Tibial nerve (tissue), 4 donors: ENCODE measurements around the gene CDR2. TPM values are rescaled to one million over a fixed set of nuclear protein-coding genes. Genes with fewer than 3 reads are reported as not detected.

Experiments
- DNase-seq, 2 donors: peaks; one replicate each; pipeline ENCODE4 v3.0.0-alpha.2; 2019; ENCODE audit warnings: low spot score in 2 of 2
- H3K27ac ChIP-seq, 4 donors: fragments of 200-600 bp; sonication (generic) in 3 of 4; one replicate each; pipeline ENCODE4 v1.5.1; 2017 to 2019; ENCODE audit warnings: mild to moderate bottlenecking in 1 of 4
- H3K27me3 ChIP-seq, 2 donors: fragments of 200-600 bp; sonication (generic) in 1 of 2; one replicate each; pipeline versions ENCODE4 v1.5.1 to v1.6.0; 2017 to 2019
- H3K36me3 ChIP-seq, 3 donors: fragments of 200-600 bp; sonication (generic); one replicate each; pipeline ENCODE4 v1.5.1; 2018 to 2019
- H3K4me1 ChIP-seq, 4 donors: fragments of 200-600 bp; sonication (generic) in 3 of 4; one replicate each; pipeline ENCODE4 v1.5.1; 2017 to 2019
- H3K4me3 ChIP-seq, 4 donors: fragments of 200-600 bp; sonication (generic) in 3 of 4; one replicate each; pipeline ENCODE4 v1.5.1; 2017 to 2019; ENCODE audit warnings: mild to moderate bottlenecking in 1 of 4, moderate library complexity in 1 of 4
- H3K9me3 ChIP-seq, 4 donors: fragments of 200-600 bp; sonication (generic) in 3 of 4; one replicate each; pipeline ENCODE4 v1.5.1; 2017 to 2019
- CTCF ChIP-seq, 5 experiments: fragments of 200-600 bp in 3 of 5; fragments of 450-650 bp in 2 of 5; sonication (generic) in 3 of 5; IDR thresholded peaks; one replicate each; pipeline ENCODE4 v1.5.1; 2016 to 2019; ENCODE audit warnings: antibody characterized with exemption in 5 of 5, mild to moderate bottlenecking in 3 of 5, moderate library complexity in 2 of 5
- EP300 ChIP-seq, 2 donors: sonication (generic); formaldehyde crosslinking; IDR thresholded peaks; one replicate each; pipeline ENCODE4 v1.6.1; 2017; ENCODE audit warnings: antibody characterized with exemption in 2 of 2, mild to moderate bottlenecking in 1 of 2
- POLR2A ChIP-seq, 2 donors: fragments of 450-650 bp; IDR thresholded peaks; one replicate each; pipeline ENCODE4 v1.6.1; 2017; ENCODE audit warnings: antibody characterized with exemption in 2 of 2, mild to moderate bottlenecking in 2 of 2, moderate library complexity in 2 of 2
- WGBS, 2 donors: methylation state at CpG; one replicate each; pipeline ENCODE4 v1.1.5; 2018; 5-methylcytosine and 5-hydroxymethylcytosine counted together
- total RNA-seq, 4 donors: library from RNA; depleted of rRNA; stranded (reverse); fragments of >200 nt; gene quantifications; one replicate each; pipeline ENCODE4 v1.1.0, GENCODE V29; 2016

Gene CDR2
- total RNA-seq, 4 donors from 2014 or later, result 16.4 to 25.1 (median 18.7) TPM

- Histone ChIP-seq H3K27me3 (no peaks in the 10 kb centered on the region), H3K36me3 (peaks cover 0 to 91% (median 45%) of the 10 kb centered on the region in 3 donors), H3K27ac (no peak overlapping the region), H3K4me3 (no peak overlapping the region), H3K9me3 (no peaks in the 10 kb centered on the region), H3K4me1 (peaks cover 0 to 10% (median 0%) of the 10 kb centered on the region in 4 donors)
- no peak for TF ChIP-seq POLR2A (IDR thresholded peaks at IDR 0.05)
- TF ChIP-seq CTCF (IDR thresholded peaks at IDR 0.05), result no peak
- no peak for TF ChIP-seq EP300 (IDR thresholded peaks at IDR 0.05)
- no peak for DNase-seq
- WGBS, 2 donors, result 84 to 94% methylated on average over 16 to 17 of the region's 19 CpGs
These were observed 49.4 kb downstream of the CDR2 start for GRCh38 chr16:22324787-22325597.

- H3K27me3 ChIP-seq, result no peaks in the 10 kb centered on the region
- peaks cover 0 to 92% (median 45%) of the 10 kb centered on the region in 3 donors for H3K36me3 ChIP-seq
- peaks cover 0 to 10% (median 0%) of the 10 kb centered on the region in 4 donors for H3K4me1 ChIP-seq
- H3K9me3 ChIP-seq, result no peaks in the 10 kb centered on the region
- H3K27ac ChIP-seq, result no peak overlapping the region
- no peak for DNase-seq
- TF ChIP-seq CTCF (IDR thresholded peaks at IDR 0.05) (no peak), EP300 (IDR thresholded peaks at IDR 0.05) (no peak), POLR2A (IDR thresholded peaks at IDR 0.05) (no peak)
- no peak overlapping the region for H3K4me3 ChIP-seq
- WGBS, 2 donors, result 83 to 84% methylated on average over 21 to 22 of the region's 24 CpGs
These were observed 50.2 kb downstream of the CDR2 start for GRCh38 chr16:22323959-22324786.

GRCh38 chr16:22323173-22323958, 51.1 kb downstream of the CDR2 start:
- Histone ChIP-seq H3K27ac (no peak overlapping the region), H3K4me3 (no peak overlapping the region), H3K36me3 (peaks cover 0 to 92% (median 40%) of the 10 kb centered on the region in 3 donors), H3K27me3 (no peaks in the 10 kb centered on the region), H3K4me1 (peaks cover 0 to 10% (median 0%) of the 10 kb centered on the region in 4 donors), H3K9me3 (no peaks in the 10 kb centered on the region)
- no peak for DNase-seq
- TF ChIP-seq EP300 (IDR thresholded peaks at IDR 0.05), result no peak
- no peak for TF ChIP-seq CTCF (IDR thresholded peaks at IDR 0.05)
- no peak for TF ChIP-seq POLR2A (IDR thresholded peaks at IDR 0.05)
- 86 to 87% methylated on average over 7 to 12 of the region's 12 CpGs for WGBS, 2 donors

- no peak overlapping the region for H3K27ac ChIP-seq
- peaks cover 0 to 92% (median 34%) of the 10 kb centered on the region in 3 donors for H3K36me3 ChIP-seq
- WGBS, 2 donors, result 87 to 93% methylated on average over 17 of the region's 17 CpGs
- H3K27me3 ChIP-seq, result no peaks in the 10 kb centered on the region
- no peak overlapping the region for H3K4me3 ChIP-seq
- H3K4me1 ChIP-seq, result peaks cover 0 to 10% (median 0%) of the 10 kb centered on the region in 4 donors
- H3K9me3 ChIP-seq, result no peaks in the 10 kb centered on the region
- TF ChIP-seq EP300 (IDR thresholded peaks at IDR 0.05), result no peak
- TF ChIP-seq CTCF (IDR thresholded peaks at IDR 0.05), result no peak
- no peak for TF ChIP-seq POLR2A (IDR thresholded peaks at IDR 0.05)
- DNase-seq, result no peak
These were observed 51.7 kb downstream of the CDR2 start for GRCh38 chr16:22322741-22323140.
